Measurements from ENCODE around the gene NFU1.
"Not testable (repeated sequence)": the region's sequence is repeated elsewhere in the genome, so short reads cannot be mapped to it uniquely, and the experiment has no call there.

The NFU1 gene

GRCh38 chr2:69359371-69359770 lies 77.9 kb downstream of the NFU1 start:
- H3K4me2 ChIP-seq, result no peak overlapping the region
- H3K4me1 ChIP-seq (ENCODE audit: low read depth, poor library complexity, severe bottlenecking), result no peaks in the 10 kb centered on the region
- H3K36me3 ChIP-seq (ENCODE audit: insufficient read depth), result peaks cover 8% of the 10 kb centered on the region; the same call in 1 of the 2 replicates
- H3K27ac ChIP-seq, result no peak overlapping the region
- no peaks in the 10 kb centered on the region for H3K79me2 ChIP-seq (ENCODE audit: insufficient read depth, low read depth)
- TF ChIP-seq CTCF (conservative IDR thresholded peaks at IDR 0.05; ENCODE audit: low read depth, low read length), result no peak
- H3K9ac ChIP-seq, result no peak overlapping the region
- H2AFZ ChIP-seq (ENCODE audit: low read depth), result no peak overlapping the region
- no peaks in the 10 kb centered on the region for H3K27me3 ChIP-seq (ENCODE audit: insufficient read depth, low read depth)
- H4K20me1 ChIP-seq (ENCODE audit: insufficient read depth), result no peaks in the 10 kb centered on the region
- no peak overlapping the region for H3K4me3 ChIP-seq (IDR thresholded peaks at IDR 0.05; ENCODE audit: insufficient read depth, low read depth, low read length)

DNA sequence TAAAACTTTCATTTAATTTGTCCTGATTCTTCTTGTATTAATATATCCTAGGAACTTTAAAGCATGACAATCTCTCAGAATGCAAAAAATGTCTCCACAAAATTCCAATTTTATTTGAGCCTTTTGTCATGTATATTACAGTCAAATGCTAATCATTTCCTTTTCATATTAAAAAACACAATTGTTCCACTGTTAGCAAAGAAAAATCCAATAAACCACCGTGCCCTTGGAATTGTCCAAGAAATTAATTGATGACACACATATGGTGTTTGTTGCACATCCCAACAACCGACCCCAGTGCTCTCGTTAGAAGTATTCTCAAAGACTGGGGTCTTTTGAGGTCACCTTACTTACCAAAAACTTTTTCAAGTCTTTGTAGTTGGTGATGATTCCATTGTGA lies 78.3 kb downstream of the NFU1 start:
- Histone ChIP-seq H3K36me3 (ENCODE audit: insufficient read depth) (peaks cover 8% of the 10 kb centered on the region; the same call in 1 of the 2 replicates), H4K20me1 (ENCODE audit: insufficient read depth) (no peaks in the 10 kb centered on the region), H3K4me1 (ENCODE audit: low read depth, poor library complexity, severe bottlenecking) (no peaks in the 10 kb centered on the region), H3K27me3 (ENCODE audit: insufficient read depth, low read depth) (no peaks in the 10 kb centered on the region), H3K4me2 (no peak overlapping the region), H3K9ac (no peak overlapping the region), H3K27ac (no peak overlapping the region), H2AFZ (ENCODE audit: low read depth) (no peak overlapping the region), H3K79me2 (ENCODE audit: insufficient read depth, low read depth) (no peaks in the 10 kb centered on the region), H3K4me3 (IDR thresholded peaks at IDR 0.05; ENCODE audit: insufficient read depth, low read depth, low read length) (no peak overlapping the region)
- TF ChIP-seq CTCF (conservative IDR thresholded peaks at IDR 0.05; ENCODE audit: low read depth, low read length), result no peak

DNA sequence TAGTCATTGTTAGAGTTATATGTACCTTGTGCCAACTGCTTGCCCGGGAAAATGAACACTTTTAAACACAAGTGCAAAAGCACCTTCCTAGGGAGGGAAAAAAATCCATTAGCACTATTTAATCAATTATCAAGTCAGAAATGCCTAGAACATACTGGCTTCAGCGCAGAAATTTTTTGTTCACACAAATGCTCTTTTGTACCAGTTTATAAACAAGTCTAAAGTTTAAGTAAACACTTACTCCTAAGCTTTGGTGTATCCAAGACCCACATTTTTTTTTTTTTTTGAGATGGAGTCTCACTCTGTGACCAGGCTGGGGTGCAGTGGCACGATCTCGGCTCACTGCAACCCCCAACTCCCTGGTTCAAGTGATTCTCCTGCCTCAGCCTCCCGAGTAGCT lies 80.8 kb downstream of the NFU1 start:
- TF ChIP-seq CTCF (conservative IDR thresholded peaks at IDR 0.05; ENCODE audit: low read depth, low read length), result no peak

DNA sequence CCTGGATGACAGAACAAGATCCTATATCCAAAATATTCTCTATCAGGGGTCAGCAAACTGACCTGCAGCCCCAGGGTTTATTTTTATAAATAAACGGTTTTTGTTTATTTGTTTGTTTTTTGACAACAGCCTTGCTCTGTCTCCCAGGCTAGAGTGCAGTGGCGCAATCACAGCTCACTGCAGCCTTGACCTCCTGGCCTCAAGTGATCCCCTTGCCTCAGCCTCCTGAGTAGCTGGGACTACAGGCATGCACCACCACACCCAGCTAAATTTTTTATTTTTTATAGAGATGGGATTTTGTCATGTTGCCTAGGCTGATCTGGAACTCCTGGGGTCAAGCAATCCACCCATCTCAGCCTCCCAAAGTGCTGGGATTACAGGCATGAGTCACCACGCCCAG lies 82.3 kb downstream of the NFU1 start:
- not testable (repeated sequence) for H3K27me3 ChIP-seq (ENCODE audit: insufficient read depth, low read depth); H3K27ac ChIP-seq; H4K20me1 ChIP-seq (ENCODE audit: insufficient read depth); H3K36me3 ChIP-seq (ENCODE audit: insufficient read depth); H3K79me2 ChIP-seq (ENCODE audit: insufficient read depth, low read depth); H3K4me1 ChIP-seq (ENCODE audit: low read depth, poor library complexity, severe bottlenecking); H3K9ac ChIP-seq; H2AFZ ChIP-seq (ENCODE audit: low read depth); H3K4me2 ChIP-seq; H3K4me3 ChIP-seq (IDR thresholded peaks at IDR 0.05; ENCODE audit: insufficient read depth, low read depth, low read length)

More for the DNA sequence above, 80.8 kb downstream of the NFU1 start:
- Histone ChIP-seq H3K36me3 (ENCODE audit: insufficient read depth) (peaks cover 8% of the 10 kb centered on the region; the same call in 1 of the 2 replicates), H3K27ac (no peak overlapping the region), H4K20me1 (ENCODE audit: insufficient read depth) (no peaks in the 10 kb centered on the region), H3K4me3 (IDR thresholded peaks at IDR 0.05; ENCODE audit: insufficient read depth, low read depth, low read length) (no peak overlapping the region), H2AFZ (ENCODE audit: low read depth) (no peak overlapping the region), H3K27me3 (ENCODE audit: insufficient read depth, low read depth) (no peaks in the 10 kb centered on the region), H3K4me2 (no peak overlapping the region), H3K9ac (no peak overlapping the region), H3K79me2 (ENCODE audit: insufficient read depth, low read depth) (no peaks in the 10 kb centered on the region), H3K4me1 (ENCODE audit: low read depth, poor library complexity, severe bottlenecking) (peaks cover 4% of the 10 kb centered on the region)

DNA sequence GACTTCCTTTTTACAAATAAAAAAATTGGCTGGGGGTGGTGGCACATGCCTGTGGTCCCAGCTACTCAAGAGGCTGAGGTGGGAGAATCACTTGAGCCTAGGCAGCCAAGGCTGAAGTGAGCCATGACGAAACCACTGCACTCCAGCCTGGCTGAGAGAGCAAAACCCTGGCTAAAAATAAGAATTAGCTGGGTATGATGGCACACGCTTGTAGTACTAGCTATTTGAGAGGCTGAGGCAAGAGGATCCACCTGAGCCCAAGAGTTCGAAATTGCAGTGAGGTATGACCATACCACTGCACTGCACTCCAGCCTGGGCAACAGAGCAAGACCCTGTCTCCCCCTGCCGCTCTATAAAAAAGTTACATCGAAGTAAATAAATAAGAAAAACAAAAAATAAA lies 83.9 kb downstream of the NFU1 start:
- Histone ChIP-seq H4K20me1 (ENCODE audit: insufficient read depth) (no peaks in the 10 kb centered on the region), H3K4me3 (IDR thresholded peaks at IDR 0.05; ENCODE audit: insufficient read depth, low read depth, low read length) (no peak overlapping the region), H3K27me3 (ENCODE audit: insufficient read depth, low read depth) (no peaks in the 10 kb centered on the region), H2AFZ (ENCODE audit: low read depth) (no peak overlapping the region), H3K9ac (no peak overlapping the region), H3K79me2 (ENCODE audit: insufficient read depth, low read depth) (no peaks in the 10 kb centered on the region), H3K36me3 (ENCODE audit: insufficient read depth) (peaks cover 13% of the 10 kb centered on the region; the same call in 1 of the 2 replicates), H3K27ac (no peak overlapping the region), H3K4me2 (no peak overlapping the region), H3K4me1 (ENCODE audit: low read depth, poor library complexity, severe bottlenecking) (peaks cover 4% of the 10 kb centered on the region)
- no peak for TF ChIP-seq CTCF (conservative IDR thresholded peaks at IDR 0.05; ENCODE audit: low read depth, low read length)
